ENCODE data around the gene ICE1. TPM values are rescaled to one million over a fixed set of nuclear protein-coding genes. Genes with fewer than 3 reads are reported as not detected.
A peak's percentile ranks its signal among the peaks of the same experiment; 100 is the strongest.

ICE1 gene
- total and polyA plus RNA-seq, 9 of the 15 experiments (the other 6 are each of a cell fraction or from before 2014, with no cell fraction given): 4.9 to 47.4 (median 28.2) TPM

- TF ChIP-seq BRF2 (IDR thresholded peaks at IDR 0.05; ENCODE audit: borderline replicate concordance, insufficient read depth, insufficient read length) (no peak), ZNF830 (CRISPR knock-in tag; IDR thresholded peaks at IDR 0.05) (peak; percentile 86; the same call in 1 of the 2 replicates), TEAD4 (IDR thresholded peaks at IDR 0.05; ENCODE audit: low read length) (peak; percentile 94), TEAD4 (CRISPR knock-in tag; IDR thresholded peaks at IDR 0.05; ENCODE audit: borderline replicate concordance) (no peak), THAP7 (CRISPR knock-in tag; IDR thresholded peaks at IDR 0.05) (peak; percentile 63; the same call in 1 of the 2 replicates), ZNF507 (tag; conservative IDR thresholded peaks at IDR 0.05) (peak; percentile 81), CREB5 (CRISPR knock-in tag; IDR thresholded peaks at IDR 0.05) (peak; percentile 94), BMI1 (IDR thresholded peaks at IDR 0.05; ENCODE audit: low read length) (no peak), EHMT2 (IDR thresholded peaks at IDR 0.05) (peak; percentile 76), KLF1 (tag; IDR thresholded peaks at IDR 0.05) (peak; percentile 80; the same call in 1 of the 2 replicates), TCF15 (CRISPR knock-in tag; IDR thresholded peaks at IDR 0.05) (peak; percentile 86; the same call in 1 of the 2 replicates), PKNOX1 (IDR thresholded peaks at IDR 0.05) (peak; percentile 49), HOXB6 (CRISPR knock-in tag; IDR thresholded peaks at IDR 0.05; ENCODE audit: borderline replicate concordance) (peak; percentile 93), ZFPM2 (CRISPR knock-in tag; IDR thresholded peaks at IDR 0.05) (peak; percentile 96), MIER1 (IDR thresholded peaks at IDR 0.05; ENCODE audit: low read depth) (no peak), ZNF212 (CRISPR knock-in tag; IDR thresholded peaks at IDR 0.05) (peak; percentile 97)
- TF ChIP-seq, protein P1, sequence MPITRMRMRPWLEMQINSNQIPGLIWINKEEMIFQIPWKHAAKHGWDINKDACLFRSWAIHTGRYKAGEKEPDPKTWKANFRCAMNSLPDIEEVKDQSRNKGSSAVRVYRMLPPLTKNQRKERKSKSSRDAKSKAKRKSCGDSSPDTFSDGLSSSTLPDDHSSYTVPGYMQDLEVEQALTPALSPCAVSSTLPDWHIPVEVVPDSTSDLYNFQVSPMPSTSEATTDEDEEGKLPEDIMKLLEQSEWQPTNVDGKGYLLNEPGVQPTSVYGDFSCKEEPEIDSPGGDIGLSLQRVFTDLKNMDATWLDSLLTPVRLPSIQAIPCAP (CRISPR knock-in tag; IDR thresholded peaks at IDR 0.05; ENCODE audit: borderline replicate concordance): no peak
- TF ChIP-seq, protein P2, sequence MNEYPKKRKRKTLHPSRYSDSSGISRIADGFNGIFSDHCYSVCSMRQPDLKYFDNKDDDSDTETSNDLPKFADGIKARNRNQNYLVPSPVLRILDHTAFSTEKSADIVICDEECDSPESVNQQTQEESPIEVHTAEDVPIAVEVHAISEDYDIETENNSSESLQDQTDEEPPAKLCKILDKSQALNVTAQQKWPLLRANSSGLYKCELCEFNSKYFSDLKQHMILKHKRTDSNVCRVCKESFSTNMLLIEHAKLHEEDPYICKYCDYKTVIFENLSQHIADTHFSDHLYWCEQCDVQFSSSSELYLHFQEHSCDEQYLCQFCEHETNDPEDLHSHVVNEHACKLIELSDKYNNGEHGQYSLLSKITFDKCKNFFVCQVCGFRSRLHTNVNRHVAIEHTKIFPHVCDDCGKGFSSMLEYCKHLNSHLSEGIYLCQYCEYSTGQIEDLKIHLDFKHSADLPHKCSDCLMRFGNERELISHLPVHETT (CRISPR knock-in tag; conservative IDR thresholded peaks at IDR 0.05 in 1 of 2, IDR thresholded peaks at IDR 0.05 in 1 of 2): peak in 1 of 2 experiments; percentile 100; a peak in 2 of 4 replicates
Measured at GRCh38 chr5:5523066-5523505, 100.6 kb downstream of the ICE1 start (continued).

All from K562 (cell line).